Breast epithelium (tissue), 4 donors: ENCODE data around the gene MAGI3. TPM values are rescaled to one million over a fixed set of nuclear protein-coding genes. Genes with fewer than 3 reads are reported as not detected.
"Not testable (repeated sequence)": the region's sequence is repeated elsewhere in the genome, so short reads cannot be mapped to it uniquely, and the experiment has no call there.

Source experiments
- DNase-seq, 2 donors: peaks; one replicate each; pipeline ENCODE4 v3.0.0-alpha.2; 2019; ENCODE audit warnings: low spot score in 2 of 2
- H3K27ac ChIP-seq, 2 donors: fragments of 200-600 bp; sonication (generic) in 1 of 2; one replicate each; pipeline ENCODE4 v1.5.1; 2016 to 2019; ENCODE audit warnings: mild to moderate bottlenecking in 1 of 2
- H3K27me3 ChIP-seq, 2 donors: fragments of 200-600 bp; sonication (generic) in 1 of 2; one replicate each; pipeline versions ENCODE4 v1.5.1 to v1.6.0; 2017 to 2019; ENCODE audit warnings: control low read depth in 1 of 2, mild to moderate bottlenecking in 1 of 2
- H3K36me3 ChIP-seq: fragments of 200-600 bp; one replicate; pipeline ENCODE4 v1.5.1; 2019
- H3K4me1 ChIP-seq, 2 donors: fragments of 200-600 bp; sonication (generic); one replicate each; pipeline ENCODE4 v1.5.1; 2016 to 2019; ENCODE audit warnings: control low read depth in 1 of 2
- H3K4me3 ChIP-seq, 3 donors: fragments of 200-600 bp; sonication (generic); 1 replicate in 2 of 3; 2 replicates in 1 of 3; pipeline ENCODE4 v1.5.1; 2016 to 2019; ENCODE audit warnings: mild to moderate bottlenecking in 3 of 3, moderate library complexity in 2 of 3
- H3K9me3 ChIP-seq, 2 donors: fragments of 200-600 bp; sonication (generic) in 1 of 2; one replicate each; pipeline ENCODE4 v1.5.1; 2016 to 2019; ENCODE audit warnings: control low read depth in 1 of 2
- CTCF ChIP-seq, 3 donors: fragments of 450-650 bp; IDR thresholded peaks; one replicate each; pipeline ENCODE4 v1.5.1; 2016 to 2017; ENCODE audit warnings: antibody characterized with exemption in 3 of 3, mild to moderate bottlenecking in 3 of 3, moderate library complexity in 3 of 3
- POLR2A ChIP-seq: fragments of 450-650 bp; IDR thresholded peaks from one replicate; pipeline ENCODE4 v1.6.1; 2016; ENCODE audit warnings: antibody characterized with exemption, mild to moderate bottlenecking, moderate library complexity
- POLR2AphosphoS5 ChIP-seq, 3 donors: sonication (generic); formaldehyde crosslinking; IDR thresholded peaks; one replicate each; pipeline ENCODE4 v1.6.1; 2017; ENCODE audit warnings: antibody characterized with exemption in 3 of 3
- intact Hi-C: fragments of 100-400 bp; cut with DNase I; formaldehyde crosslinking; loops from one replicate; pipeline ENCODE4 v1.15.1; 2023; ENCODE audit warnings: low total_unique reads
- total RNA-seq, 3 donors: library from RNA; depleted of rRNA; stranded (reverse); fragments of >200 nt; gene quantifications; one replicate each; pipeline ENCODE4 v1.1.0, GENCODE V29; 2016

The MAGI3 gene
- total RNA-seq, 3 donors from 2014 or later = 14.9 to 66.9 (median 33.4) TPM

DNA sequence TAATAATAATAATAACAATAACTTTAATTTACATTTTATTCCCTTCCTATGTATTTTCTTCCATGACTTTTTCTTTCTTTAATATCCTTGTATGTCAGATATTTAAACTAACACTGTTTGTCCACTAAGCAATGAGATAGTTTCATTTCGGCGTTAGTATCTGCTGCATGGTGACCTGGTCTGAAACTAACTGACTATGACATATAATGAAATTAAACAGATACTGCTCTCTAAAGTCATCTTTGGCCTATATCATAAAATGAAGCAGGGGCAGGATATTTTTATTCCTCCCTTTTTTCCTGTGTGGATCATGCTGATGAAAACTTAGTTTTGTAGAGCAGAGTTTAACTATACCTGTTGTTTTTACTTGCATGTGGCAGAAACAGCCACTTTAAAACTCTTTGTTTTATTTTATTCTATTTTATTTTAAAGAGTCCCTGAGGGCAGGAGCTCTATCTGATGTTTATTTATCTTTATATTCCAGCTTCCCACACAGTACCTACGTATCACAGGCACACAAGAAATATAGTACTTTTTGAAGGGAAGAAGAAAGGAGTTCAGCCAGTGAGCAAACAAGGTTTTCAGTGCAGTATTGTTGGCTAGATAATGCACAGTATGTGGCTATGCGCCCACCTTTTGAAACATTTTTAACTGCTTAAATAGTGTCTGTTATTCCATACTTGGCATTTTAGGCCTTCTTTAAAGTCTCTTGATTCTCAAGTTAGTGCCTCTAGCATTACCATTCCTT is 203.4 kb downstream of the MAGI3 start:
- intact Hi-C loops = no loop called here
- no peak for TF ChIP-seq POLR2AphosphoS5 (IDR thresholded peaks at IDR 0.05)
- TF ChIP-seq CTCF (IDR thresholded peaks at IDR 0.05) = no peak
- TF ChIP-seq POLR2A = no peak
- no peak overlapping the region for H3K4me3 ChIP-seq

DNA sequence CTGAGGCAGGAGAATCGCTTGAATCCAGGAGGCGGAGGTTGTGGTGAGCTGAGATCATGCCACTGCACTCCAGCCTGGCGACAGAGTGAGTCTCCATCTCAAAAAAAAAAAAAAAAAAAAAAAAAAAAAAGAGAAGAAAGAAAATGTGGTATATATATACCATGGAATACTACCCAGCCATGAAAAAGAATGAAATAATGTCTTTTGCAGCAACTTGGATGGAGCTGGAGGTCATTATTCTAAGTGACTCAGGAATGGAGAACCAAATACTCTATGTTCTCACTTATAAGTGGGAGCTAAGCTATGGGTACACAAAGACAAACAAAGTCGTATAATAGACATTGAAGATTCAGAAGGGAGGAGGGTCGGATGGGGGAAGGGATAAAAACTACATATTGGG is 214.2 kb downstream of the MAGI3 start:
- intact Hi-C loops, H3K27ac ChIP-seq, DNase-seq, H3K27me3 ChIP-seq, H3K4me3 ChIP-seq, H3K9me3 ChIP-seq, H3K4me1 ChIP-seq, H3K36me3 ChIP-seq: not testable (repeated sequence)

More for the DNA sequence above, 203.4 kb downstream of the MAGI3 start:
- H3K9me3 ChIP-seq = peaks cover 0 to 8% of the 10 kb centered on the region in 2 donors
- H3K4me1 ChIP-seq = no peaks in the 10 kb centered on the region
- DNase-seq = no peak
- no peaks in the 10 kb centered on the region for H3K27me3 ChIP-seq
- no peaks in the 10 kb centered on the region for H3K36me3 ChIP-seq
- no peak overlapping the region for H3K27ac ChIP-seq

- Histone ChIP-seq H3K4me1 (no peaks in the 10 kb centered on the region), H3K27me3 (no peaks in the 10 kb centered on the region), H3K9me3 (no peaks in the 10 kb centered on the region), H3K4me3 (no peak overlapping the region), H3K36me3 (no peaks in the 10 kb centered on the region), H3K27ac (no peak overlapping the region)
- no peak for DNase-seq
- TF ChIP-seq POLR2AphosphoS5 (IDR thresholded peaks at IDR 0.05) = no peak
- intact Hi-C loops = no loop called here
These were observed 214.8 kb downstream of the MAGI3 start for GRCh38 chr1:113605146-113605545.

GRCh38 chr1:113608399-113608798 is 218.1 kb downstream of the MAGI3 start:
- DNase-seq = no peak
- no peak for TF ChIP-seq CTCF (IDR thresholded peaks at IDR 0.05)
- no peak for TF ChIP-seq POLR2A
- no peak for TF ChIP-seq POLR2AphosphoS5 (IDR thresholded peaks at IDR 0.05)
- H3K27ac ChIP-seq = no peak overlapping the region
- H3K4me3 ChIP-seq = no peak overlapping the region
- no peaks in the 10 kb centered on the region for H3K36me3 ChIP-seq
- intact Hi-C loops = no loop called here
- H3K9me3 ChIP-seq = no peaks in the 10 kb centered on the region
- H3K4me1 ChIP-seq = no peaks in the 10 kb centered on the region
- no peaks in the 10 kb centered on the region for H3K27me3 ChIP-seq

GRCh38 chr1:113610372-113610771 is 220.1 kb downstream of the MAGI3 start:
- no peak overlapping the region for H3K4me3 ChIP-seq
- intact Hi-C loops = no loop called here

More at GRCh38 chr1:113610372-113610771, 220.1 kb downstream of the MAGI3 start:
- Histone ChIP-seq H3K9me3 (no peaks in the 10 kb centered on the region), H3K4me1 (no peaks in the 10 kb centered on the region), H3K27me3 (no peaks in the 10 kb centered on the region), H3K36me3 (no peaks in the 10 kb centered on the region), H3K27ac (no peak overlapping the region)
- no peak for TF ChIP-seq POLR2A
- no peak for TF ChIP-seq POLR2AphosphoS5 (IDR thresholded peaks at IDR 0.05)
- no peak for TF ChIP-seq CTCF (IDR thresholded peaks at IDR 0.05)
- DNase-seq = no peak
